GM12801 (cell line): Measurements from ENCODE around the gene PCNX4.

Experiments
- CTCF ChIP-seq: IDR thresholded peaks from one replicate; pipeline ENCODE4 v1.5.1; 2011; ENCODE audit warnings: control low read depth; ENCODE audit not compliant: insufficient read length; ENCODE audit errors: extremely low read depth

Gene PCNX4

GRCh38 chr14:60091550-60092525 is at the start of gene PCNX4:
TSS of gene PCNX4 (plus strand) at chr14:60091923. CDS start at chr14:60107639, 15,716 bp downstream.
- no peak for TF ChIP-seq CTCF

- no peak for TF ChIP-seq CTCF
These were observed 40.0 kb upstream of the PCNX4 start for GRCh38 chr14:60051721-60052221.

GRCh38 chr14:60058087-60058486 is 33.6 kb upstream of the PCNX4 start:
- TF ChIP-seq CTCF, result no peak

GRCh38 chr14:60061371-60061770 is 30.4 kb upstream of the PCNX4 start:
- TF ChIP-seq CTCF, result no peak

- TF ChIP-seq CTCF, result no peak
These were observed 27.1 kb upstream of the PCNX4 start for GRCh38 chr14:60064491-60065072.

- TF ChIP-seq CTCF, result no peak
These were observed 23.8 kb upstream of the PCNX4 start for GRCh38 chr14:60067882-60068281.

- no peak for TF ChIP-seq CTCF
These were observed 12.0 kb upstream of the PCNX4 start for GRCh38 chr14:60079723-60080122.
